Measurements from ENCODE around the gene ZNRD2.

ZNRD2 gene

GRCh38 chr11:65574811-65575567 is 4.7 kb downstream of the ZNRD2 start:
- peak; percentile 87 for DNase-seq

GRCh38 chr11:65575568-65576231 is 5.4 kb downstream of the ZNRD2 start, which contains the start of gene EHBP1L1:
Gene EHBP1L1 (plus strand): TSS chr11:65576053. CDS start chr11:65576303, 250 bp downstream.
- peak; percentile 94 for DNase-seq

- DNase-seq: no peak
Measured at GRCh38 chr11:65576232-65576866, 6.1 kb downstream of the ZNRD2 start.

- DNase-seq: peak; percentile 76
Measured at GRCh38 chr11:65576867-65577755, 6.8 kb downstream of the ZNRD2 start.

GRCh38 chr11:65577756-65578109 is 7.5 kb downstream of the ZNRD2 start:
- DNase-seq: no peak

- DNase-seq: no peak
Measured at GRCh38 chr11:65578134-65578533, 7.9 kb downstream of the ZNRD2 start.

- no peak for DNase-seq
Measured at GRCh38 chr11:65578667-65579066, 8.4 kb downstream of the ZNRD2 start.

- DNase-seq: no peak
Measured at GRCh38 chr11:65579291-65579690, 9.0 kb downstream of the ZNRD2 start.

GRCh38 chr11:65580031-65580692 is 9.9 kb downstream of the ZNRD2 start:
- no peak for DNase-seq

GRCh38 chr11:65580756-65581155 is 10.5 kb downstream of the ZNRD2 start:
- no peak for DNase-seq

GRCh38 chr11:65581928-65582327 is 11.7 kb downstream of the ZNRD2 start:
- no peak for DNase-seq

GRCh38 chr11:65583589-65583988 is 13.3 kb downstream of the ZNRD2 start:
- DNase-seq: no peak

GRCh38 chr11:65584106-65584505 is 13.8 kb downstream of the ZNRD2 start:
- DNase-seq: no peak

- DNase-seq: no peak
Measured at GRCh38 chr11:65584723-65585171, 14.5 kb downstream of the ZNRD2 start.

GRCh38 chr11:65585396-65586246 is 15.3 kb downstream of the ZNRD2 start:
- no peak for DNase-seq

GRCh38 chr11:65586247-65586630 is 16.0 kb downstream of the ZNRD2 start:
- no peak for DNase-seq

- peak; percentile 71 for DNase-seq
Measured at GRCh38 chr11:65586676-65587075, 16.4 kb downstream of the ZNRD2 start.

GRCh38 chr11:65588199-65589054 is 18.1 kb downstream of the ZNRD2 start:
- peak; percentile 97 for DNase-seq

GRCh38 chr11:65589444-65590239 is 19.4 kb downstream of the ZNRD2 start:
- peak; percentile 80 for DNase-seq

Measured in RPMI8226 (cell line).